GM19239 (cell line): Measurements from ENCODE around the gene CELA1.
"Not testable (repeated sequence)": the region's sequence is repeated elsewhere in the genome, so short reads cannot be mapped to it uniquely, and the experiment has no call there.

Experiments
- DNase-seq: peaks from one replicate; pipeline ENCODE4 v3.0.0; 2011; ENCODE audit warnings: low spot score; ENCODE audit not compliant: insufficient read length
- FAIRE-seq: peaks from 2 replicates; lab custom pipeline; 2011; peaks lifted over from hg19 to GRCh38; lab: Jason Lieb, UNC

Gene CELA1

GRCh38 chr12:51321882-51322281 is 24.6 kb downstream of the CELA1 start:
- FAIRE-seq: no peak

GRCh38 chr12:51320695-51321320 is 25.7 kb downstream of the CELA1 start:
- FAIRE-seq: peak; percentile 33
- no peak for DNase-seq

More at GRCh38 chr12:51321882-51322281, 24.6 kb downstream of the CELA1 start:
- no peak for DNase-seq

- DNase-seq (no peak), FAIRE-seq (no peak)
Measured at GRCh38 chr12:51320311-51320694, 26.2 kb downstream of the CELA1 start.

- peak; percentile 77 for FAIRE-seq
- no peak for DNase-seq
Measured at GRCh38 chr12:51318846-51319599, 27.5 kb downstream of the CELA1 start.

- not testable (repeated sequence) for FAIRE-seq, DNase-seq
Measured at GRCh38 chr12:51318057-51318806, 28.2 kb downstream of the CELA1 start.

- FAIRE-seq (no peak), DNase-seq (no peak)
Measured at GRCh38 chr12:51311389-51311788, 35.1 kb downstream of the CELA1 start.

GRCh38 chr12:51307655-51308593 is 38.6 kb downstream of the CELA1 start:
- FAIRE-seq (no peak), DNase-seq (no peak)

GRCh38 chr12:51306507-51306906 is 40.0 kb downstream of the CELA1 start:
- FAIRE-seq (peak; percentile 53), DNase-seq (no peak)

- not testable (repeated sequence) for DNase-seq, FAIRE-seq
Measured at GRCh38 chr12:51300768-51301167, 45.7 kb downstream of the CELA1 start.

- no peak for FAIRE-seq
- DNase-seq: no peak
Measured at GRCh38 chr12:51295651-51296050, 50.8 kb downstream of the CELA1 start.

- not testable (repeated sequence) for FAIRE-seq, DNase-seq
Measured at GRCh38 chr12:51294097-51294496, 52.4 kb downstream of the CELA1 start.

- DNase-seq (no peak), FAIRE-seq (no peak)
Measured at GRCh38 chr12:51293696-51294095, 52.8 kb downstream of the CELA1 start.

- DNase-seq, FAIRE-seq: not testable (repeated sequence)
Measured at GRCh38 chr12:51291603-51292513, 54.6 kb downstream of the CELA1 start.

GRCh38 chr12:51285843-51286242 is 60.6 kb downstream of the CELA1 start:
- no peak for DNase-seq
- FAIRE-seq: no peak

- DNase-seq: no peak
- no peak for FAIRE-seq
Measured at GRCh38 chr12:51281202-51281924, 65.1 kb downstream of the CELA1 start.
